IMR-90 (cell line): Measurements from ENCODE around the gene CASQ1. TPM values are rescaled to one million over a fixed set of nuclear protein-coding genes. Genes with fewer than 3 reads are reported as not detected.

ENCODE experiments used
- ATAC-seq: fragments of 200-7000 bp; cut with Tn5 transposase; 2 replicates; pipeline ENCODE4 v1.9.1; 2020; ENCODE audit warnings: low read depth, mild to moderate bottlenecking, moderate library complexity
- Bru-seq: library from RNA; stranded (reverse); fragments of 400-500 nt; gene quantifications from one replicate; lab custom pipeline; 2021; lab: Mats Ljungman, UMichigan
- BruChase-seq, 2 experiments: library from RNA; stranded (reverse); fragments of 400-500 nt; gene quantifications; one replicate each; lab custom pipeline; 2021; lab: Mats Ljungman, UMichigan
- BruUV-seq: library from RNA; stranded (reverse); fragments of 400-500 nt; replicated peaks from 2 replicates; lab custom pipeline; 2021; lab: Mats Ljungman, UMichigan
- CTCF ChIA-PET: fragments of 300-600 bp; formaldehyde crosslinking; extraction: SDS; loops from one replicate; lab custom pipeline; 2021; ENCODE audit warnings: antibody characterized with exemption; lab: Yijun Ruan, JAX
- POLR2A ChIA-PET: fragments of 300-600 bp; sonication (Branson Sonifier 250); formaldehyde crosslinking; loops from one replicate; lab custom pipeline; 2022; ENCODE audit warnings: antibody characterized with exemption; ENCODE audit not compliant: unreplicated experiment; lab: Charles Lee
- DNase-seq: peaks from one replicate; pipeline ENCODE4 v3.0.0; 2013
- H2AFZ ChIP-seq: replicated peaks from 2 replicates; pipeline ENCODE3; 2013; ENCODE audit warnings: low read length, mild to moderate bottlenecking; ENCODE audit not compliant: poor library complexity
- H2AK5ac ChIP-seq: 2 replicates; pipeline ENCODE4 v1.6.1; 2013; ENCODE audit warnings: low read depth, low read length, inconsistent platforms
- H2AK9ac ChIP-seq: replicated peaks from 2 replicates; pipeline ENCODE3; 2013; ENCODE audit warnings: mild to moderate bottlenecking, low read depth, low read length, moderate library complexity; ENCODE audit not compliant: poor library complexity
- H2BK120ac ChIP-seq: 2 replicates; pipeline ENCODE4 v1.6.1; 2013; ENCODE audit warnings: low read depth, low read length, inconsistent platforms
- H2BK15ac ChIP-seq: 3 replicates; pipeline ENCODE4 v1.6.1; 2013; ENCODE audit warnings: low read depth, low read length, inconsistent platforms
- H2BK20ac ChIP-seq: 2 replicates; pipeline ENCODE4 v1.6.1; 2013; ENCODE audit warnings: low read depth, mild to moderate bottlenecking, inconsistent platforms, low read length, moderate library complexity
- H2BK5ac ChIP-seq: 2 replicates; pipeline ENCODE4 v1.6.1; 2013; ENCODE audit warnings: mild to moderate bottlenecking, low read depth, low read length, inconsistent platforms; ENCODE audit not compliant: poor library complexity, severe bottlenecking
- H3K14ac ChIP-seq: replicated peaks from 2 replicates; pipeline ENCODE4 v1.6.1; 2013; ENCODE audit warnings: low read depth, low read length, inconsistent platforms
- H3K18ac ChIP-seq: 2 replicates; pipeline ENCODE4 v1.6.1; 2013; ENCODE audit warnings: low read depth, low read length, control low read depth
- H3K23ac ChIP-seq: 2 replicates; pipeline ENCODE4 v1.6.1; 2013; ENCODE audit warnings: low read depth, low read length, inconsistent platforms
- H3K27ac ChIP-seq: 2 replicates; pipeline ENCODE4 v1.5.1; 2013; ENCODE audit warnings: mild to moderate bottlenecking, control low read depth, low read length; ENCODE audit not compliant: insufficient read depth
- H3K27me3 ChIP-seq: 2 replicates; pipeline ENCODE4 v1.6.1; 2013; ENCODE audit warnings: low read length; ENCODE audit not compliant: control insufficient read depth, insufficient read depth
- H3K36me3 ChIP-seq: 2 replicates; pipeline ENCODE4 v1.6.1; 2013; ENCODE audit warnings: low read length, mixed read lengths; ENCODE audit not compliant: control insufficient read depth, insufficient read depth
- H3K4ac ChIP-seq: 2 replicates; pipeline ENCODE4 v1.6.1; 2013; ENCODE audit warnings: low read depth, low read length, inconsistent platforms
- H3K4me1 ChIP-seq: 2 replicates; pipeline ENCODE4 v1.6.1; 2013; ENCODE audit warnings: low read length, mixed read lengths; ENCODE audit not compliant: control insufficient read depth, insufficient read depth
- H3K4me2 ChIP-seq: 2 replicates; pipeline ENCODE4 v1.6.1; 2013; ENCODE audit warnings: low read depth, mild to moderate bottlenecking, control low read depth, low read length, moderate library complexity
- H3K4me3 ChIP-seq: 2 replicates; pipeline ENCODE4 v1.5.1; 2013; ENCODE audit warnings: low read depth, mild to moderate bottlenecking, control low read depth, low read length, moderate library complexity; ENCODE audit not compliant: insufficient read depth
- H3K56ac ChIP-seq: 2 replicates; pipeline ENCODE4 v1.6.1; 2013; ENCODE audit warnings: low read length, inconsistent platforms; ENCODE audit not compliant: insufficient read depth; ENCODE audit errors: extremely low read depth
- H3K79me1 ChIP-seq, 2 experiments: 2 replicates each; pipeline ENCODE4 v1.6.1; 2013; ENCODE audit warnings: low read length in 2 of 2, inconsistent platforms in 1 of 2, low read depth in 1 of 2
- H3K9ac ChIP-seq: 2 replicates; pipeline ENCODE4 v1.6.1; 2013; ENCODE audit warnings: low read depth, low read length, control low read depth
- H3K9me1 ChIP-seq: 2 replicates; pipeline ENCODE4 v1.6.1; 2013; ENCODE audit warnings: low read length, inconsistent platforms; ENCODE audit not compliant: insufficient read depth
- H3K9me3 ChIP-seq: 2 replicates; pipeline ENCODE4 v1.6.1; 2013; ENCODE audit warnings: low read length; ENCODE audit not compliant: control insufficient read depth, insufficient read depth
- H4K20me1 ChIP-seq: 2 replicates; pipeline ENCODE4 v1.6.1; 2013; ENCODE audit warnings: low read length, inconsistent platforms; ENCODE audit not compliant: insufficient read depth
- H4K5ac ChIP-seq: 2 replicates; pipeline ENCODE4 v1.6.1; 2013; ENCODE audit warnings: mild to moderate bottlenecking, low read depth, low read length, control low read depth
- H4K8ac ChIP-seq, 2 experiments: 2 replicates each; pipeline ENCODE4 v1.6.1; 2013; ENCODE audit warnings: low read depth in 2 of 2, low read length in 2 of 2, control low read depth in 1 of 2, inconsistent platforms in 1 of 2
- H4K91ac ChIP-seq: 2 replicates; pipeline ENCODE4 v1.6.1; 2013; ENCODE audit warnings: low read depth, low read length, inconsistent platforms; ENCODE audit not compliant: insufficient read depth
- BHLHE40 ChIP-seq: fragments of 150-350 bp; IDR thresholded peaks from 2 replicates; pipeline ENCODE4 v1.6.1; 2016; ENCODE audit warnings: mild to moderate bottlenecking, low read depth, low read length
- CEBPB ChIP-seq: IDR thresholded peaks from 2 replicates; pipeline ENCODE4 v1.6.1; 2012; ENCODE audit warnings: low read depth, low read length, improper control_type of control experiment
- CHD1 ChIP-seq: IDR thresholded peaks from 2 replicates; pipeline ENCODE4 v1.6.1; 2012; ENCODE audit warnings: low read depth, low read length, improper control_type of control experiment
- FOS ChIP-seq: fragments of 150-350 bp; IDR thresholded peaks from 2 replicates; pipeline ENCODE4 v1.6.1; 2016; ENCODE audit warnings: low read depth, low read length
- MAFK ChIP-seq: IDR thresholded peaks from 2 replicates; pipeline ENCODE4 v1.6.1; 2012; ENCODE audit warnings: low read depth, low read length, improper control_type of control experiment
- MAZ ChIP-seq: IDR thresholded peaks from 2 replicates; pipeline ENCODE4 v1.6.1; 2012; ENCODE audit warnings: low read depth, mild to moderate bottlenecking, low read length, improper control_type of control experiment, moderate library complexity, borderline replicate concordance
- POLR2A ChIP-seq: IDR thresholded peaks from 2 replicates; pipeline ENCODE4 v1.6.1; 2012; ENCODE audit warnings: mild to moderate bottlenecking, low read depth, low read length
- RAD21 ChIP-seq: IDR thresholded peaks from 2 replicates; pipeline ENCODE4 v1.6.1; 2012; ENCODE audit warnings: low read length, improper control_type of control experiment
- RCOR1 ChIP-seq: IDR thresholded peaks from 2 replicates; pipeline ENCODE4 v1.6.1; 2012; ENCODE audit warnings: mild to moderate bottlenecking, low read length, improper control_type of control experiment; ENCODE audit not compliant: insufficient replicate concordance
- RFX5 ChIP-seq: IDR thresholded peaks from 2 replicates; pipeline ENCODE4 v1.8.0; 2012; ENCODE audit warnings: low read depth, mild to moderate bottlenecking, low read length, moderate library complexity
- SMC3 ChIP-seq: fragments of 150-350 bp; IDR thresholded peaks from 2 replicates; pipeline ENCODE4 v1.6.1; 2016; ENCODE audit warnings: low read depth, mild to moderate bottlenecking, antibody characterized with exemption, low read length, moderate library complexity
- WGBS, 2 experiments: methylation state at CpG; one replicate each; pipeline versions ENCODE4 v1.1.5 to v1.1.7; 2013; ENCODE audit warnings: missing lambda C conversion rate in 2 of 2; ENCODE audit not compliant: insufficient read length in 1 of 2; ENCODE audit errors: extremely low coverage in 2 of 2; 5-methylcytosine and 5-hydroxymethylcytosine counted together
- dilution Hi-C: fragments of 300-500 bp; cut with HindIII; formaldehyde crosslinking; loops from one replicate; pipeline ENCODE4 v1.14.3; 2018; ENCODE audit warnings: low sequenced_read_pairs; ENCODE audit not compliant: unreplicated experiment
- in situ Hi-C: fragments of 300-500 bp; cut with MboI; formaldehyde crosslinking; loops from 3 replicates; pipeline ENCODE4 v1.14.3; 2019; ENCODE audit warnings: low sequenced_read_pairs, inconsistent platforms, mixed read lengths
- intact Hi-C: fragments of 100-400 bp; cut with micrococcal nuclease; formaldehyde crosslinking; loops from 2 replicates; pipeline ENCODE4 v1.10.0; 2022
- long read RNA-seq: library from polyadenylated mRNA; unstranded; transcript quantifications from one replicate; pipeline ENCODE4 v2.0.0, GENCODE V29; 2021; ENCODE audit not compliant: unreplicated experiment
- polyA plus RNA-seq, 3 experiments: library from polyadenylated mRNA; depleted of rRNA; stranded (reverse); fragments of >200 nt; gene quantifications; 2 replicates each; pipeline ENCODE4 v1.2.3, GENCODE V29; 2012; ENCODE audit warnings: low replicate concordance in 1 of 3
- total RNA-seq: library from RNA; depleted of rRNA; stranded (reverse); fragments of >200 nt; gene quantifications from 2 replicates; pipeline ENCODE4 v1.2.3, GENCODE V29; 2012; rRNA removed
- TF ChIP-seq, protein P1 (sequence below): conservative IDR thresholded peaks from 2 replicates; pipeline ENCODE4 v1.5.1; 2012; ENCODE audit warnings: mild to moderate bottlenecking, low read depth, low read length, improper control_type of control experiment
- TF ChIP-seq, protein P2 (sequence below): fragments of 150-350 bp; IDR thresholded peaks from 2 replicates; pipeline ENCODE4 v1.6.1; 2016; ENCODE audit warnings: low read depth, mild to moderate bottlenecking, low read length, moderate library complexity, borderline replicate concordance

CASQ1 gene
- 0.18 TPM in 1 of 2 replicates, not detected in the other for total RNA-seq
- 0.10 and 0.21 TPM in 2 replicates for polyA plus RNA-seq (2012; rRNA removed)
- polyA plus RNA-seq (2012; cell fraction: cytosol; rRNA removed), result 0.09 and 0.14 TPM in 2 replicates
- polyA plus RNA-seq (2012; cell fraction: nucleus; rRNA removed; ENCODE audit: low replicate concordance), result 0.07 TPM in 1 of 2 replicates, not detected in the other
- Bru-seq, nascent RNA, result not detected
- BruChase-seq, experiment 1, labeled RNA remaining after a 6-hour chase, result not detected
- not detected for BruChase-seq, experiment 2, labeled RNA remaining after a 2-hour chase
- long read RNA-seq, result 0 reads

DNA sequence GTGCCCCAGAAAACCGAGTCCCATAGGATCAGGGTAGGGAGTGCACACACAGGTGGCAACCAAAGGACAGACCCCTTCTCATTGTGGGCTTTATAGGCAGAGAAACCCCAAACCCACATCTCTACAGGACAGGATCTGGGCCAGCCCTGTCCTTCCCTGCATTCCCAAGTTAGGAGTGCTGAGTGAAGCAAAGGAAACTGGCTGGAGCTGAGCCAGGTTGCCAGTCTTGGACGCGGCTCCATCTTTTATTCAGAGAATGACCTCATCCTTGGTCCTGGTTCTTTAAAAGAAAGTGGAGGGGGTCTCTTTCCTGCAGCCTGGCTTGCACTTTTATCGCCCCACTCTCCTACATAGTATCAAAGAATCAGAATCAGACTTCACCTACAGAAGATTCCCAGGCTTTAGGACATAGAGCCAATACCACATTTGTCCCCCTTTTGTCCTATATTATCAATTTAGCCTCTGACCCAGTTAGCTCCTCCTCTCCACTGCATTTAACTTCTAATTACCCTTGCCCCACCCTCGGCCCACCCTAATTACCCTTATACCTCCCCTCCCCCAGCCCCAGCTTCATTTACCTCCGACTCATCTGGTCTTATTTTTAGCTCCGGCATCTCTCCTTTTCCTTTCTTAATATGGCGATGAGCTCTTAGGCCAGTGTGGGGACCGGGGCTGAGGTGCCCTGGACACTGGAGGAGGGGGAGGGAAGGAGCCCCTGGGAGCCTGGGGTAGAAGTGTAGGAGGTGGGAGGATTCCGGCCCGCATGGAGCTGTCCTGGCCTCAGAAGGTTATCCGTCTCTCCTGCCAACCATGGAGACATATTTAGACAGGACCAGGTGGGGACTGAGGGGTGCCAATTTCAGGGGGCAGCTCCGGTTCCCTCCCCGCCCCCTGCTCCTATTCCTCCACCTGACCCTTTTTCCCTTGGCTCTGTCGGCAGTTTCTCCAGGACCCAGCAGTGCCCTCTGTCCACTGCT lies at the start of gene CASQ1:
CASQ1 (plus strand) TSS at position 927 of the 977 bp plus-strand sequence. CDS start 177 bp downstream, outside the sequence.
- H3K4me1 ChIP-seq, result peaks cover 4% of the 10 kb centered on the region
- H2BK120ac ChIP-seq, result no peak within 1 kb of the TSS
- peak within 1 kb of the TSS; percentile 49 for H2AFZ ChIP-seq
- peaks cover 18% of the 10 kb centered on the region for H3K27me3 ChIP-seq
- H3K4me2 ChIP-seq, result no peak within 1 kb of the TSS
- H3K27ac ChIP-seq, result no peak within 1 kb of the TSS
- H3K4me3 ChIP-seq, result no peak within 1 kb of the TSS
- no peak within 1 kb of the TSS for H3K14ac ChIP-seq
- H3K9ac ChIP-seq, result no peak within 1 kb of the TSS
- DNase-seq (peak; percentile 31), ATAC-seq (peak; percentile 9; the same call in 1 of the 2 replicates)
- H4K8ac ChIP-seq, result no peak within 1 kb of the TSS
- H4K5ac ChIP-seq, result no peak within 1 kb of the TSS
- H3K23ac ChIP-seq, result peak within 1 kb of the TSS; percentile 18; the same call in 1 of the 2 replicates
- no peak within 1 kb of the TSS for H3K18ac ChIP-seq
- H3K56ac ChIP-seq, result no peak within 1 kb of the TSS
- POLR2A ChIA-PET, result interaction anchor here (0.6 to 0.7 kb wide), 2 partner anchors 14 to 30 kb away, joined by 3 to 13 read pairs; no protein-coding TSS in a partner anchor
- intact Hi-C loops, result loop anchor here (5.0 kb wide), 1 partner anchor 57 kb away; no protein-coding TSS in a partner anchor
- no TSS peak for BruUV-seq
- H3K79me1 ChIP-seq, result no peaks in the 10 kb centered on the region
- 80% methylated on average over 2 of the region's 15 CpGs; no CpG with 5 or more reads in 1 of the 2 experiments for WGBS, 2 experiments
- no peak within 1 kb of the TSS for H2BK5ac ChIP-seq
- no peak within 1 kb of the TSS for H2BK15ac ChIP-seq
- H3K9me1 ChIP-seq, result peaks cover 17% of the 10 kb centered on the region; the same call in 1 of the 2 replicates
- in situ Hi-C loops, result loop anchor here (25.0 kb wide), 1 partner anchor 422 kb away; no protein-coding TSS in a partner anchor
- 0 out of 2 replicates have a peak within 1 kb of the TSS, but pooled peaks have one; percentile 1 for H2AK5ac ChIP-seq
- H3K36me3 ChIP-seq, result no peaks in the 10 kb centered on the region
- CTCF ChIA-PET, result interaction anchor here (0.9 to 2.0 kb wide), 3 partner anchors 19 to 62 kb away, joined by 3 to 7 read pairs (median 3); no protein-coding TSS in a partner anchor
- H4K20me1 ChIP-seq, result no peaks in the 10 kb centered on the region
- no peak within 1 kb of the TSS for H2BK20ac ChIP-seq
- no peak within 1 kb of the TSS for H3K4ac ChIP-seq
- dilution Hi-C loops, result no loop called here
- no peaks in the 10 kb centered on the region for H3K9me3 ChIP-seq
- H2AK9ac ChIP-seq, result peak within 1 kb of the TSS; percentile 75
- H4K91ac ChIP-seq, result peak within 1 kb of the TSS; percentile 32; the same call in 1 of the 2 replicates
- TF ChIP-seq RAD21, result no peak
- no peak for TF ChIP-seq CHD1
- TF ChIP-seq MAZ, result no peak
- TF ChIP-seq SMC3, result no peak
- no peak for TF ChIP-seq RFX5
- TF ChIP-seq, protein P1, sequence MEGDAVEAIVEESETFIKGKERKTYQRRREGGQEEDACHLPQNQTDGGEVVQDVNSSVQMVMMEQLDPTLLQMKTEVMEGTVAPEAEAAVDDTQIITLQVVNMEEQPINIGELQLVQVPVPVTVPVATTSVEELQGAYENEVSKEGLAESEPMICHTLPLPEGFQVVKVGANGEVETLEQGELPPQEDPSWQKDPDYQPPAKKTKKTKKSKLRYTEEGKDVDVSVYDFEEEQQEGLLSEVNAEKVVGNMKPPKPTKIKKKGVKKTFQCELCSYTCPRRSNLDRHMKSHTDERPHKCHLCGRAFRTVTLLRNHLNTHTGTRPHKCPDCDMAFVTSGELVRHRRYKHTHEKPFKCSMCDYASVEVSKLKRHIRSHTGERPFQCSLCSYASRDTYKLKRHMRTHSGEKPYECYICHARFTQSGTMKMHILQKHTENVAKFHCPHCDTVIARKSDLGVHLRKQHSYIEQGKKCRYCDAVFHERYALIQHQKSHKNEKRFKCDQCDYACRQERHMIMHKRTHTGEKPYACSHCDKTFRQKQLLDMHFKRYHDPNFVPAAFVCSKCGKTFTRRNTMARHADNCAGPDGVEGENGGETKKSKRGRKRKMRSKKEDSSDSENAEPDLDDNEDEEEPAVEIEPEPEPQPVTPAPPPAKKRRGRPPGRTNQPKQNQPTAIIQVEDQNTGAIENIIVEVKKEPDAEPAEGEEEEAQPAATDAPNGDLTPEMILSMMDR, result no peak
- no peak for TF ChIP-seq FOS
- TF ChIP-seq BHLHE40, result no peak
- TF ChIP-seq RCOR1, result no peak
- no peak for TF ChIP-seq MAFK
- TF ChIP-seq CEBPB, result no peak
- TF ChIP-seq, protein P2, sequence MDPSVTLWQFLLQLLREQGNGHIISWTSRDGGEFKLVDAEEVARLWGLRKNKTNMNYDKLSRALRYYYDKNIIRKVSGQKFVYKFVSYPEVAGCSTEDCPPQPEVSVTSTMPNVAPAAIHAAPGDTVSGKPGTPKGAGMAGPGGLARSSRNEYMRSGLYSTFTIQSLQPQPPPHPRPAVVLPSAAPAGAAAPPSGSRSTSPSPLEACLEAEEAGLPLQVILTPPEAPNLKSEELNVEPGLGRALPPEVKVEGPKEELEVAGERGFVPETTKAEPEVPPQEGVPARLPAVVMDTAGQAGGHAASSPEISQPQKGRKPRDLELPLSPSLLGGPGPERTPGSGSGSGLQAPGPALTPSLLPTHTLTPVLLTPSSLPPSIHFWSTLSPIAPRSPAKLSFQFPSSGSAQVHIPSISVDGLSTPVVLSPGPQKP, result no peak
- TF ChIP-seq POLR2A, result no peak
